Measurements from ENCODE around the gene A3GALT2.

DNA sequence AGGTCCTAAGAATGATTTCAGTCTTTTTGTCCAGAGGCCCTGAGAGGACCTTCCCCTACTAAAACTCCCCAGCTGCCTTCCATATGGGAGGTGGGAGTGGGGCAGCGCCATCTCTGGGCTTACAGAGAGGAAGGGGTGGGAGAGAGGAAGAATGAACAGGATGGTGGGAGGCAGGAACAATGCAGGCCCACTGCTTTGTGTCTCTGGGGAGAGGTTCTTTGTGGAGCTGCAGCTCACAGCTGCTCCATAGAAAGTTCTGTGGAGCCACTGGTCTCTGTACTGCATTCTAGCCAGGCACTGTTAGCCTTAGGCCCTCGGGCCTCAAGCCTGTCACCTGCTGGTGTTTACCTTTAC lies 43.6 kb upstream of the A3GALT2 start:
- no peak for TF ChIP-seq CTCF (IDR thresholded peaks at IDR 0.05; ENCODE audit: low read depth, low read length)
- TF ChIP-seq, protein P1, sequence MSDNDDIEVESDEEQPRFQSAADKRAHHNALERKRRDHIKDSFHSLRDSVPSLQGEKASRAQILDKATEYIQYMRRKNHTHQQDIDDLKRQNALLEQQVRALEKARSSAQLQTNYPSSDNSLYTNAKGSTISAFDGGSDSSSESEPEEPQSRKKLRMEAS (IDR thresholded peaks at IDR 0.05; ENCODE audit: low read depth, low read length), result no peak

All from NB4 (cell line).